Measurements from ENCODE around the gene ZDHHC11.
"Not testable (repeated sequence)": the region's sequence is repeated elsewhere in the genome, so short reads cannot be mapped to it uniquely, and the experiment has no call there.

ZDHHC11 gene

GRCh38 chr5:775595-775960 is 75.2 kb downstream of the ZDHHC11 start:
- H3K9ac ChIP-seq (ENCODE audit: low read length); H3K27ac ChIP-seq (ENCODE audit: low read depth, low read length); H3K36me3 ChIP-seq (ENCODE audit: insufficient read depth, low read length); H3K9me3 ChIP-seq (ENCODE audit: low read length); H3K27me3 ChIP-seq (ENCODE audit: control insufficient read depth in 1 of 2, insufficient read depth in 2 of 2, low read length in 2 of 2); H3K4me3 ChIP-seq (ENCODE audit: low read depth in 1 of 2, low read length in 2 of 2); H3K4me1 ChIP-seq (ENCODE audit: insufficient read depth, low read length): not testable (repeated sequence)

DNA sequence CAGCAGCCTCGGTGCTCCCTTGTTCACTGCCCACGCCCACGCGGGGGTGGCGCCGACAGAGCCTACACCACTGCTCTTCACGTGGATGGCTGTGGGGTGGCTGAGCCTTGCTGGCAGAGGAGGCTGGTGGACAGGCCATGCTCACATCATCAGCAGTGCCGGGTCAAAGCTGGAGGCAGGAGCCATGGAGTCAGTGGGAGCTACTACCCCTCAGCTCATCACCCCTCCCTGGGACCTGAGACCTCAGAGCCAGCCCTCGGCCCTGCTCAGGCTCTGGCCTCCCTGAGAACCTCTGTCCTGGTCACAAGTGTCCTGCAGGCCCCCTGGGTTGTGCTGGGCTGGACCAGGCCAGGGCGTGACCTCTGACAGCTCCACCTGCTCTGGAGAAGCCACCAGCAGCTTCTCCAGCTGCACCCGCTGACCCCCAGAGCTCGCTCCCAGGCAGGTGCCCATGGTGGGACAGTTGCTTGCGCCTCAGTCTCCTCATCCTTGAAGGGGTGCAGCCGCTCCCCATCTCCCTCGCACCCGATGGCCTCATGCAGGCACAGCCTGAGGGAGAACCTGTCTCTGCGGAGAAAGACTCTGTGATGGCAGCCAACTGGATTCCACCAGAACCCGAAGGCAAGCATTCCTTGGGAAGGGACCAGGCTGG is 75.8 kb downstream of the ZDHHC11 start:
- H3K27ac ChIP-seq (ENCODE audit: low read depth, low read length); H3K27me3 ChIP-seq (ENCODE audit: control insufficient read depth in 1 of 2, insufficient read depth in 2 of 2, low read length in 2 of 2); H3K9me3 ChIP-seq (ENCODE audit: low read length); H3K4me1 ChIP-seq (ENCODE audit: insufficient read depth, low read length); H3K9ac ChIP-seq (ENCODE audit: low read length); H3K36me3 ChIP-seq (ENCODE audit: insufficient read depth, low read length); H3K4me3 ChIP-seq (ENCODE audit: low read depth in 1 of 2, low read length in 2 of 2): not testable (repeated sequence)

- H3K36me3 ChIP-seq (ENCODE audit: insufficient read depth, low read length); H3K9me3 ChIP-seq (ENCODE audit: low read length); H3K4me1 ChIP-seq (ENCODE audit: insufficient read depth, low read length); H3K27ac ChIP-seq (ENCODE audit: low read depth, low read length); H3K4me3 ChIP-seq (ENCODE audit: low read depth in 1 of 2, low read length in 2 of 2); H3K9ac ChIP-seq (ENCODE audit: low read length); H3K27me3 ChIP-seq (ENCODE audit: control insufficient read depth in 1 of 2, insufficient read depth in 2 of 2, low read length in 2 of 2): not testable (repeated sequence)
Measured at GRCh38 chr5:774304-774703, 76.5 kb downstream of the ZDHHC11 start.

- Histone ChIP-seq H3K36me3 (ENCODE audit: insufficient read depth, low read length) (no peaks in the 10 kb centered on the region), H3K27ac (ENCODE audit: low read depth, low read length) (no peak overlapping the region), H3K9ac (ENCODE audit: low read length) (no peak overlapping the region), H3K4me1 (ENCODE audit: insufficient read depth, low read length) (peaks cover 9% of the 10 kb centered on the region), H3K9me3 (ENCODE audit: low read length) (no peaks in the 10 kb centered on the region), H3K27me3 (ENCODE audit: control insufficient read depth in 1 of 2, insufficient read depth in 2 of 2, low read length in 2 of 2) (no peaks in the 10 kb centered on the region), H3K4me3 (ENCODE audit: low read depth in 1 of 2, low read length in 2 of 2) (no peak overlapping the region)
Measured at GRCh38 chr5:773517-774264, 77.1 kb downstream of the ZDHHC11 start.

DNA sequence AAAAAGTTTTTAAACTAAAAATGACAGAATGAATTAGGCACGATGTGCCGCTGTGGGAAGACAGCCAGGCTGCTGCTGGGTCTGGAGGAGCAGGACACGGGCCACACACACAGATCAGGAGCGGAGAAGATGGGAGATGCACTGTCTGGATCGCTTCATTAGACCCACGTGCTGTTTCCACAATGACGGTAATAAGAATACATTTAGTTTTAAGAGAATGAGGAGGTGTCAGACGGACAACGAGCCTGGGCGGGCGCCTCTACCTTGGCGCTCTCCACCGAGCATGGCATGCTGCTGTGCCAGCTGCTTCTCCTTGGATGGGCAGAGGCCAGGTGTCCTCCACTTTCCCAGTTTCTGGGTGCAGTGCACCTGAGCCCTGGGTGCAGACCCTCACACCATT is 77.9 kb downstream of the ZDHHC11 start:
- H3K9me3 ChIP-seq (ENCODE audit: low read length); H3K27ac ChIP-seq (ENCODE audit: low read depth, low read length); H3K27me3 ChIP-seq (ENCODE audit: control insufficient read depth in 1 of 2, insufficient read depth in 2 of 2, low read length in 2 of 2); H3K36me3 ChIP-seq (ENCODE audit: insufficient read depth, low read length); H3K9ac ChIP-seq (ENCODE audit: low read length); H3K4me3 ChIP-seq (ENCODE audit: low read depth in 1 of 2, low read length in 2 of 2); H3K4me1 ChIP-seq (ENCODE audit: insufficient read depth, low read length): not testable (repeated sequence)

DNA sequence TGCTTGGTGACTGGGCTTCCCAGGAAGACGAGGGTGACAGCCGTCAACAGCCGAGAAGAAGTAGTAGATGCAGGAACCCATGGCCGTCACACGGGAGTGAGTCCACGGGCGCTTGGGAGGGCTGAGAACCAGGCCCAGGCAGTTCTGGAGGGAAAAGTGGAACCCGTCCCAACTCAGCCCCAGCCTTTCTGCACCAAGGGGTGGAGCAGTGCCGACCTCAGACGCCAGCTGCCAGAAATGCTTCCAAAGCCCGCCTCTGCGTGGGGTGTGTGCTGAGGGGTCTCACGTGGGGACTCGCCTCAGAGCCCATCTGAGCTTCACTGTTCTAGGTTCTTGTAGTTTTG is 78.3 kb downstream of the ZDHHC11 start:
- H3K4me1 ChIP-seq (ENCODE audit: insufficient read depth, low read length), result not testable (repeated sequence)

DNA sequence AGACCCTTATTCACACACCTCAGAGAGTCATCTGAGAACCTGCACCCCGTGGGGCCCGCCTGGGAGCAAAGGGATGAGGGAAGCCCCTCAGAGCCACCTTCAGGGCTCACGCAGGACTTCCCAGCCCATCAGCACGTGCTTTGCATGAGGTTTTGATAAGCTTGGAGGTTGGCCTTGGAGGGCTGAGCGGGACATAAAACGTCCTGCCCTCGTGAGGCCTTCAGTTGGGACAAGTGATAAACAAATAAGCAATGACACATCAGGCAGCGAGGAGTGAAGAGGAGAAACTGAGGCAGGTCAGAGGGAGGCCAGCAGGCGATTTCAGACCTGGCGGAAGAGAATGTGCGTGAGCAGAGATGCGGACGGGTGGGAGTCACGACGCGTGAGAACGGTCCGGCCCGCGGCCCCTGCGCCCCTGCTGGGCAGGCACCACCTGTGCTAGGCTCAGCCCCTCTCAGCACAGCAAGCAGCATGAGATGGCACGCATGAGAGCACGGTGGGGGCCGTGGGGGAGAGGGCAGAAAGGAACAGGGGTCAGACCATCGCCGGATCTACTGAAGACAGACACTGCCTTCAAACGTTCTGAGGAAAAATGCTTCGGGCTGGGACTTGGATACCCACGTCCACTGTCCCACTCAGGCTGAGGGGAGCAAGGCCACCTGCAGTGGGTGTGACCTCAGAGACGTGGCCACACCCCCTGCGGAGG is 78.8 kb downstream of the ZDHHC11 start:
- not testable (repeated sequence) for H3K36me3 ChIP-seq (ENCODE audit: insufficient read depth, low read length); H3K27ac ChIP-seq (ENCODE audit: low read depth, low read length); H3K4me1 ChIP-seq (ENCODE audit: insufficient read depth, low read length); H3K9me3 ChIP-seq (ENCODE audit: low read length); H3K9ac ChIP-seq (ENCODE audit: low read length); H3K4me3 ChIP-seq (ENCODE audit: low read depth in 1 of 2, low read length in 2 of 2); H3K27me3 ChIP-seq (ENCODE audit: control insufficient read depth in 1 of 2, insufficient read depth in 2 of 2, low read length in 2 of 2)

More for the DNA sequence above, 78.3 kb downstream of the ZDHHC11 start:
- H3K36me3 ChIP-seq (ENCODE audit: insufficient read depth, low read length); H3K9me3 ChIP-seq (ENCODE audit: low read length); H3K4me3 ChIP-seq (ENCODE audit: low read depth in 1 of 2, low read length in 2 of 2); H3K27ac ChIP-seq (ENCODE audit: low read depth, low read length); H3K9ac ChIP-seq (ENCODE audit: low read length); H3K27me3 ChIP-seq (ENCODE audit: control insufficient read depth in 1 of 2, insufficient read depth in 2 of 2, low read length in 2 of 2): not testable (repeated sequence)

DNA sequence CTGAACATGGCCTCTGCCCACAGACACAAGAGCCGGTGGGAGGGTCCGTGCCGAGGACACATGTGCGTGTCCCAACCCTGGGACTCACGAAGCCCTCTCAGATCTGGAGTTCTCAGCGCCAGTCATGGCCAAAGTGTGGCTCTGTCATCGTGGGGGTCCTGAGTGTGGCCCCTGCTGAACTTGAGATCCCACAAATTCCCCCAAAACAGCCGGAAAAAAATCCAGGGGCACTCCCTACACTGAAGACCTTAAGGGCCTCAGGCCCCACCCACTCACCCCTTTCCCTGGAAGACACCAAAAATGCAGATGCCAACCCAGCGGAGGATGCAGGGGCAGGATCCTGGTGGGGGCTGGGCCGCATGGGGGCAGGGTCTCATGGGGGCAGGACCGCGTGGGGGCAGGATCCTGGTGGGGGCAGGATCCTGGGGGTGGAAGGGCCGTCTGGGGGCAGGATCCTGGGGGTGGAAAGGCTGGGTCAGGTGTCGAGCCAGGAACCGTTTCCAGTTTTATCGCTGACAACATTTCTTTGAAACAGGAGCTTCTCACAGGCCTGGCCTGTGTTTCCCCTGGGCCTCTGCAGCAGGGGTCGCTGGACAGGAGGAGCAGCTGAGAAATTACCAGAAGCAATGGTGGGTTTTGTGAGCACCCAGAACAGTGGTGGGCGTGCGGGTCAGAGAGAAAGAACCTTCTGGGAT is 79.6 kb downstream of the ZDHHC11 start:
- not testable (repeated sequence) for H3K36me3 ChIP-seq (ENCODE audit: insufficient read depth, low read length); H3K9ac ChIP-seq (ENCODE audit: low read length); H3K4me3 ChIP-seq (ENCODE audit: low read depth in 1 of 2, low read length in 2 of 2)

GRCh38 chr5:770585-770984 is 80.2 kb downstream of the ZDHHC11 start:
- H3K9me3 ChIP-seq (ENCODE audit: low read length), result not testable (repeated sequence)

More for the DNA sequence above, 79.6 kb downstream of the ZDHHC11 start:
- not testable (repeated sequence) for H3K27ac ChIP-seq (ENCODE audit: low read depth, low read length); H3K9me3 ChIP-seq (ENCODE audit: low read length); H3K4me1 ChIP-seq (ENCODE audit: insufficient read depth, low read length); H3K27me3 ChIP-seq (ENCODE audit: control insufficient read depth in 1 of 2, insufficient read depth in 2 of 2, low read length in 2 of 2)

DNA sequence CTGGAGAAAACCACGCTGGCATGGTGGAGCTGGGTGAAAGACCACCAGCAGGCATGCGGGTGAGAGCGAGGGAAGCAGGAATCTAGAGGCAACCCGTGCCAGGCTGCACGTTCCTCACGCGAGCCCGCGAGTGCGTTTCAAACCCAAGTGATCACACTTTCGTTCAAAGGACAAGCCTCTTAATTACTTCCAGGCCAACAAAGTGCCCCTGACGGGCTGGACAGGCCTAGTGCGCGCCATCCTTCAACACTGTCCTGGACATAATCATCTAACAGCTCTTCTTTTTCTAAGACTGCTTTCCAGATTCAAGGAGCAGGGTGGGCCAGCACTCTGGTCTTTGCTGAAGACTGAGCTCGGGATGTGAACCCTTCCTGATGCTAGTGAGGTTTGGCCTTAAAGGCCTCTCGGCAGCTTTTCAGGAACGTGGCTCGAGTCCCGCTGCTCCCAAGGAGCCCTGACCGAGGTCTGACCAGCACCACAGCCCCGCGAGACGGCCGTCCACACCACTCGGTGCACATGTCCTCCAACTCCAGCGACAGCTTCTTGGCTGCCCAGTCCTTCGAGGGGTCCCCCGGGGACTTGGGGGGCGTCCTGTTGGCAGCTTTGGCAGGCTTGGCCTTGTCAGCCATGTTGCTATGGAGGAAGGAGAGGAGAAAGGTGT is 81.2 kb downstream of the ZDHHC11 start:
- not testable (repeated sequence) for H3K27ac ChIP-seq (ENCODE audit: low read depth, low read length); H3K27me3 ChIP-seq (ENCODE audit: control insufficient read depth in 1 of 2, insufficient read depth in 2 of 2, low read length in 2 of 2); H3K4me3 ChIP-seq (ENCODE audit: low read depth in 1 of 2, low read length in 2 of 2); H3K4me1 ChIP-seq (ENCODE audit: insufficient read depth, low read length); H3K9me3 ChIP-seq (ENCODE audit: low read length); H3K9ac ChIP-seq (ENCODE audit: low read length)
- H3K36me3 ChIP-seq (ENCODE audit: insufficient read depth, low read length), result peaks cover 20% of the 10 kb centered on the region

More at GRCh38 chr5:770585-770984, 80.2 kb downstream of the ZDHHC11 start:
- not testable (repeated sequence) for H3K4me1 ChIP-seq (ENCODE audit: insufficient read depth, low read length); H3K4me3 ChIP-seq (ENCODE audit: low read depth in 1 of 2, low read length in 2 of 2); H3K27me3 ChIP-seq (ENCODE audit: control insufficient read depth in 1 of 2, insufficient read depth in 2 of 2, low read length in 2 of 2); H3K27ac ChIP-seq (ENCODE audit: low read depth, low read length); H3K9ac ChIP-seq (ENCODE audit: low read length)
- peaks cover 16% of the 10 kb centered on the region for H3K36me3 ChIP-seq (ENCODE audit: insufficient read depth, low read length)
